GM23338 (cell line): ENCODE measurements around the gene CHST10. TPM values are rescaled to one million over a fixed set of nuclear protein-coding genes. Genes with fewer than 3 reads are reported as not detected.

Experiments used
- ATAC-seq: fragments of 200-7000 bp; cut with Tn5 transposase; 3 replicates; pipeline ENCODE4 v1.9.1; 2020
- DNase-seq: peaks from one replicate; pipeline ENCODE4 v3.0.0-alpha.2; 2015; ENCODE audit warnings: low spot score
- H2AFZ ChIP-seq: fragments of 200-600 bp; sonication (generic); 2 replicates; pipeline ENCODE4 v1.8.0; 2016; ENCODE audit warnings: antibody characterized with exemption, mild to moderate bottlenecking, moderate library complexity
- H3F3A ChIP-seq: fragments of 200-600 bp; sonication (generic); replicated peaks from 2 replicates; pipeline ENCODE4 v1.8.0; 2017; ENCODE audit warnings: antibody characterized with exemption, mixed run types, low read depth
- H3K27ac ChIP-seq: fragments of 200-600 bp; sonication (generic); 2 replicates; pipeline ENCODE4 v1.6.1; 2016; ENCODE audit warnings: low read depth
- H3K27me3 ChIP-seq: fragments of 200-600 bp; sonication (generic); 2 replicates; pipeline ENCODE4 v1.8.0; 2016; ENCODE audit warnings: mild to moderate bottlenecking, mixed run types, moderate library complexity; ENCODE audit not compliant: insufficient read depth
- H3K36me3 ChIP-seq: fragments of 200-600 bp; sonication (generic); 2 replicates; pipeline ENCODE4 v1.8.0; 2016; ENCODE audit warnings: mild to moderate bottlenecking; ENCODE audit not compliant: insufficient read depth
- H3K4me1 ChIP-seq: fragments of 200-600 bp; sonication (generic); 2 replicates; pipeline ENCODE4 v1.8.0; 2016; ENCODE audit warnings: mild to moderate bottlenecking, moderate library complexity; ENCODE audit not compliant: insufficient read depth
- H3K4me2 ChIP-seq: fragments of 200-600 bp; sonication (generic); 2 replicates; pipeline ENCODE4 v1.7.1; 2017; ENCODE audit warnings: mixed run types
- H3K4me3 ChIP-seq: fragments of 200-600 bp; sonication (generic); 2 replicates; pipeline ENCODE4 v1.6.1; 2016; ENCODE audit warnings: mixed run types
- H3K79me2 ChIP-seq: fragments of 200-600 bp; sonication (generic); replicated peaks from 2 replicates; pipeline ENCODE4 v1.8.0; 2017; ENCODE audit warnings: mild to moderate bottlenecking; ENCODE audit not compliant: insufficient read depth
- H3K9me2 ChIP-seq: fragments of 200-600 bp; sonication (generic); 2 replicates; pipeline ENCODE4 v1.8.0; 2017; ENCODE audit not compliant: insufficient read depth
- H4K20me1 ChIP-seq: fragments of 200-600 bp; sonication (generic); replicated peaks from 2 replicates; pipeline ENCODE4 v1.8.0; 2017; ENCODE audit warnings: mild to moderate bottlenecking; ENCODE audit not compliant: insufficient read depth
- H3K27ac Mint-ChIP-seq: 2 replicates; pipeline ENCODE4 v1.8.0; 2020; ENCODE audit warnings: inconsistent platforms, mild to moderate bottlenecking, moderate library complexity, mixed read lengths
- H3K27me3 Mint-ChIP-seq: 3 replicates; pipeline ENCODE4 v1.8.0; 2022; ENCODE audit warnings: low read depth, mild to moderate bottlenecking, moderate library complexity, mixed read lengths, inconsistent platforms; ENCODE audit not compliant: insufficient read depth, poor library complexity
- H3K36me3 Mint-ChIP-seq: 3 replicates; pipeline ENCODE4 v1.8.0; 2021; ENCODE audit warnings: low read depth, mild to moderate bottlenecking, inconsistent platforms, moderate library complexity, mixed read lengths
- H3K4me1 Mint-ChIP-seq: 3 replicates; pipeline ENCODE4 v1.8.0; 2020; ENCODE audit warnings: mild to moderate bottlenecking, inconsistent platforms, mixed read lengths
- H3K4me3 Mint-ChIP-seq: 3 replicates; pipeline ENCODE4 v1.8.0; 2021; ENCODE audit warnings: moderate library complexity, mild to moderate bottlenecking, inconsistent platforms, mixed read lengths
- H3K9me3 Mint-ChIP-seq: 3 replicates; pipeline ENCODE4 v1.8.0; 2020; ENCODE audit warnings: moderate library complexity, mild to moderate bottlenecking, inconsistent platforms, mixed read lengths
- CREB1 ChIP-seq: fragments of 250-450 bp; sonication (Bioruptor Pico); IDR thresholded peaks from 2 replicates; pipeline ENCODE4 v1.5.0; 2020; ENCODE audit warnings: low read depth, mild to moderate bottlenecking, moderate library complexity
- ETS1 ChIP-seq: IDR thresholded peaks from 2 replicates; pipeline ENCODE4 v1.6.1; 2016; ENCODE audit warnings: antibody characterized with exemption
- EZH2phosphoT487 ChIP-seq: fragments of 200-600 bp; sonication (generic); IDR thresholded peaks from one replicate; pipeline ENCODE4 v1.8.1; 2018; ENCODE audit warnings: antibody characterized with exemption; ENCODE audit not compliant: unreplicated experiment
- JUNB ChIP-seq: IDR thresholded peaks from one replicate; pipeline ENCODE4 v1.6.1; 2016; ENCODE audit warnings: antibody characterized with exemption; ENCODE audit not compliant: unreplicated experiment
- ZNF114 ChIP-seq: fragments of 250-450 bp; sonication (Bioruptor Pico); IDR thresholded peaks from 2 replicates; pipeline ENCODE4 v1.5.0; 2020; ENCODE audit warnings: mild to moderate bottlenecking, moderate library complexity
- ZNF331 ChIP-seq: fragments of 250-450 bp; sonication (Bioruptor Pico); IDR thresholded peaks from 2 replicates; pipeline ENCODE4 v1.5.0; 2020; ENCODE audit warnings: low read depth, mild to moderate bottlenecking, moderate library complexity
- polyA plus RNA-seq: library from polyadenylated mRNA; unstranded; fragments of >200 nt; fragmentation: Nextera tagmentation; extraction: Ambion mirVana; gene quantifications from 2 replicates; pipeline ENCODE4 v1.2.1, GENCODE V29; 2016
- total RNA-seq: library from RNA; depleted of rRNA; stranded (reverse); fragments of >200 nt; shearing (Covaris generic); gene quantifications from 2 replicates; pipeline ENCODE4 v1.2.3, GENCODE V29; 2014
- TF ChIP-seq, protein P1 (sequence below): fragments of 250-450 bp; sonication (Bioruptor Pico); IDR thresholded peaks from 2 replicates; pipeline ENCODE4 v1.5.0; 2020; ENCODE audit warnings: mild to moderate bottlenecking, moderate library complexity

The CHST10 gene
- total and polyA plus RNA-seq, 2 experiments from 2014 or later: 7.7 to 24.5 TPM

DNA sequence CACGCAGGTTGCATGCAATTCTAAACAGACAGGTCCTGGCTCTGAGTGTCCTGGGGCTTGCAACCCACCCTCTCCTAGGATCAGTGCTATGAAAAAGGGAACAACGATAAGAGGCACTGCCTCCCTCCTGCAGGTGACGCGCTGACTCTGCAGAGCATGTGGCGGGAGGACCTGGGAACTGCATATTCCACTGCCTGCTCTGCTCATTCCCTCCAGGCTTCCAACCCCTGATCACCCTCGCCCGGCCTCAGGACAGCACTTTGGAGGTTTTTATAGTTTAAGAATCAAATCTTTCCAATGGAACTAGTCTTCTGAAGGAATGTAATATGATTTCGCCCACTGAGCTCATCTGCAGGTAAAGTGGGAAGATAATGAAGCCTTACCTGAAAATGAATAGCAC lies 8.5 kb downstream of the CHST10 start:
- DNase-seq (no peak), ATAC-seq (no peak; the same call in 2 of the 3 replicates)
- H3F3A ChIP-seq: 0 out of 2 replicates have a peak, but pooled peaks cover 3% of the 10 kb centered on the region
- H3K27me3 ChIP-seq: no peaks in the 10 kb centered on the region
- H3K27ac Mint-ChIP-seq: no peak overlapping the region
- no peak overlapping the region for H2AFZ ChIP-seq
- H3K9me3 Mint-ChIP-seq: no peaks in the 10 kb centered on the region; the same call in 2 of the 3 replicates
- no peaks in the 10 kb centered on the region for H3K9me2 ChIP-seq
- H3K4me3 ChIP-seq: no peak overlapping the region
- no peak overlapping the region for H3K27ac ChIP-seq
- no peaks in the 10 kb centered on the region; the same call in 1 of the 2 replicates for H4K20me1 ChIP-seq
- H3K36me3 Mint-ChIP-seq: peaks cover 62% of the 10 kb centered on the region
- peaks cover 44% of the 10 kb centered on the region for H3K79me2 ChIP-seq
- peaks cover 44% of the 10 kb centered on the region for H3K4me1 ChIP-seq
- H3K4me1 Mint-ChIP-seq: peaks cover 69% of the 10 kb centered on the region
- no peak overlapping the region for H3K4me2 ChIP-seq
- no peak for TF ChIP-seq EZH2phosphoT487
- no peak for TF ChIP-seq CREB1 (CRISPR knock-in tag)
- TF ChIP-seq ZNF114 (CRISPR knock-in tag): no peak
- TF ChIP-seq ZNF331 (CRISPR knock-in tag): no peak
- TF ChIP-seq, protein P1, sequence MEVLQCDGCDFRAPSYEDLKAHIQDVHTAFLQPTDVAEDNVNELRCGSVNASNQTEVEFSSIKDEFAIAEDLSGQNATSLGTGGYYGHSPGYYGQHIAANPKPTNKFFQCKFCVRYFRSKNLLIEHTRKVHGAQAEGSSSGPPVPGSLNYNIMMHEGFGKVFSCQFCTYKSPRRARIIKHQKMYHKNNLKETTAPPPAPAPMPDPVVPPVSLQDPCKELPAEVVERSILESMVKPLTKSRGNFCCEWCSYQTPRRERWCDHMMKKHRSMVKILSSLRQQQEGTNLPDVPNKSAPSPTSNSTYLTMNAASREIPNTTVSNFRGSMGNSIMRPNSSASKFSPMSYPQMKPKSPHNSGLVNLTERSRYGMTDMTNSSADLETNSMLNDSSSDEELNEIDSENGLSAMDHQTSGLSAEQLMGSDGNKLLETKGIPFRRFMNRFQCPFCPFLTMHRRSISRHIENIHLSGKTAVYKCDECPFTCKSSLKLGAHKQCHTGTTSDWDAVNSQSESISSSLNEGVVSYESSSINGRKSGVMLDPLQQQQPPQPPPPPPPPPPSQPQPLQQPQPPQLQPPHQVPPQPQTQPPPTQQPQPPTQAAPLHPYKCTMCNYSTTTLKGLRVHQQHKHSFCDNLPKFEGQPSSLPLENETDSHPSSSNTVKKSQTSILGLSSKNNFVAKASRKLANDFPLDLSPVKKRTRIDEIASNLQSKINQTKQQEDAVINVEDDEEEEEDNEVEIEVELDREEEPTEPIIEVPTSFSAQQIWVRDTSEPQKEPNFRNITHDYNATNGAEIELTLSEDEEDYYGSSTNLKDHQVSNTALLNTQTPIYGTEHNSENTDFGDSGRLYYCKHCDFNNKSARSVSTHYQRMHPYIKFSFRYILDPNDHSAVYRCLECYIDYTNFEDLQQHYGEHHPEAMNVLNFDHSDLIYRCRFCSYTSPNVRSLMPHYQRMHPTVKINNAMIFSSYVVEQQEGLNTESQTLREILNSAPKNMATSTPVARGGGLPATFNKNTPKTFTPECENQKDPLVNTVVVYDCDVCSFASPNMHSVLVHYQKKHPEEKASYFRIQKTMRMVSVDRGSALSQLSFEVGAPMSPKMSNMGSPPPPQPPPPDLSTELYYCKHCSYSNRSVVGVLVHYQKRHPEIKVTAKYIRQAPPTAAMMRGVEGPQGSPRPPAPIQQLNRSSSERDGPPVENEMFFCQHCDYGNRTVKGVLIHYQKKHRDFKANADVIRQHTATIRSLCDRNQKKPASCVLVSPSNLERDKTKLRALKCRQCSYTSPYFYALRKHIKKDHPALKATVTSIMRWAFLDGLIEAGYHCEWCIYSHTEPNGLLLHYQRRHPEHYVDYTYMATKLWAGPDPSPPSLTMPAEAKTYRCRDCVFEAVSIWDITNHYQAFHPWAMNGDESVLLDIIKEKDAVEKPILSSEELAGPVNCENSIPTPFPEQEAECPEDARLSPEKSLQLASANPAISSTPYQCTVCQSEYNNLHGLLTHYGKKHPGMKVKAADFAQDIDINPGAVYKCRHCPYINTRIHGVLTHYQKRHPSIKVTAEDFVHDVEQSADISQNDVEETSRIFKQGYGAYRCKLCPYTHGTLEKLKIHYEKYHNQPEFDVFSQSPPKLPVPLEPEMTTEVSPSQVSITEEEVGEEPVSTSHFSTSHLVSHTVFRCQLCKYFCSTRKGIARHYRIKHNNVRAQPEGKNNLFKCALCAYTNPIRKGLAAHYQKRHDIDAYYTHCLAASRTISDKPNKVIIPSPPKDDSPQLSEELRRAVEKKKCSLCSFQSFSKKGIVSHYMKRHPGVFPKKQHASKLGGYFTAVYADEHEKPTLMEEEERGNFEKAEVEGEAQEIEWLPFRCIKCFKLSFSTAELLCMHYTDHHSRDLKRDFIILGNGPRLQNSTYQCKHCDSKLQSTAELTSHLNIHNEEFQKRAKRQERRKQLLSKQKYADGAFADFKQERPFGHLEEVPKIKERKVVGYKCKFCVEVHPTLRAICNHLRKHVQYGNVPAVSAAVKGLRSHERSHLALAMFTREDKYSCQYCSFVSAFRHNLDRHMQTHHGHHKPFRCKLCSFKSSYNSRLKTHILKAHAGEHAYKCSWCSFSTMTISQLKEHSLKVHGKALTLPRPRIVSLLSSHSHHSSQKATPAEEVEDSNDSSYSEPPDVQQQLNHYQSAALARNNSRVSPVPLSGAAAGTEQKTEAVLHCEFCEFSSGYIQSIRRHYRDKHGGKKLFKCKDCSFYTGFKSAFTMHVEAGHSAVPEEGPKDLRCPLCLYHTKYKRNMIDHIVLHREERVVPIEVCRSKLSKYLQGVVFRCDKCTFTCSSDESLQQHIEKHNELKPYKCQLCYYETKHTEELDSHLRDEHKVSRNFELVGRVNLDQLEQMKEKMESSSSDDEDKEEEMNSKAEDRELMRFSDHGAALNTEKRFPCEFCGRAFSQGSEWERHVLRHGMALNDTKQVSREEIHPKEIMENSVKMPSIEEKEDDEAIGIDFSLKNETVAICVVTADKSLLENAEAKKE: no peak
- no peak for TF ChIP-seq JUNB
- TF ChIP-seq ETS1: no peak
- peaks cover 7% of the 10 kb centered on the region for H3K27me3 Mint-ChIP-seq
- no peak overlapping the region for H3K4me3 Mint-ChIP-seq
- H3K36me3 ChIP-seq: 0 out of 2 replicates have a peak, but pooled peaks cover 5% of the 10 kb centered on the region
